CD4-positive, alpha-beta T cell treated with Interferon alpha-2 for 1 hour (primary cell): ENCODE results near the gene CHST3.

Experiments used
- DNase-seq, 2 donors: peaks; one replicate each; pipeline ENCODE4 v3.0.0-alpha.2; 2020 to 2022

CHST3 gene

GRCh38 chr10:72035252-72035887 lies 71.2 kb downstream of the CHST3 start:
- no peak for DNase-seq

- no peak for DNase-seq
Measured at GRCh38 chr10:72037266-72037665, 73.1 kb downstream of the CHST3 start.

GRCh38 chr10:72037811-72038210 lies 73.6 kb downstream of the CHST3 start:
- no peak for DNase-seq

GRCh38 chr10:72038458-72039001 lies 74.3 kb downstream of the CHST3 start:
- DNase-seq = no peak

GRCh38 chr10:72039377-72039776 lies 75.2 kb downstream of the CHST3 start:
- DNase-seq = no peak

GRCh38 chr10:72041491-72041890 lies 77.3 kb downstream of the CHST3 start:
- no peak for DNase-seq

GRCh38 chr10:72043016-72043834 lies 79.0 kb downstream of the CHST3 start:
- no peak for DNase-seq

- no peak for DNase-seq
Measured at GRCh38 chr10:72044417-72045041, 80.3 kb downstream of the CHST3 start.

GRCh38 chr10:72045586-72045985 lies 81.4 kb downstream of the CHST3 start:
- no peak for DNase-seq

GRCh38 chr10:72048450-72049124 lies 84.4 kb downstream of the CHST3 start:
- DNase-seq = peak; percentile 87 to 90

- no peak for DNase-seq
Measured at GRCh38 chr10:72049472-72049871, 85.3 kb downstream of the CHST3 start.

- no peak for DNase-seq
Measured at GRCh38 chr10:72049969-72050781, 86.0 kb downstream of the CHST3 start.

GRCh38 chr10:72050873-72051272 lies 86.7 kb downstream of the CHST3 start:
- no peak for DNase-seq

- DNase-seq = no peak
Measured at GRCh38 chr10:72053690-72054089, 89.5 kb downstream of the CHST3 start.

GRCh38 chr10:72056113-72056512 lies 91.9 kb downstream of the CHST3 start:
- no peak for DNase-seq

- DNase-seq = no peak
Measured at GRCh38 chr10:72056932-72057751, 92.9 kb downstream of the CHST3 start.

GRCh38 chr10:72058347-72058898 lies 94.2 kb downstream of the CHST3 start:
- DNase-seq = no peak

GRCh38 chr10:72058989-72059842 lies 95.0 kb downstream of the CHST3 start:
- no peak for DNase-seq

- DNase-seq = no peak
Measured at GRCh38 chr10:72059843-72060822, 95.9 kb downstream of the CHST3 start.
